ENCODE data around the gene RUNX2.

Gene RUNX2

GRCh38 chr6:45433533-45434380 lies 105.6 kb downstream of the RUNX2 start:
- DNase-seq (ENCODE audit: low read depth in 3 of 3), result no peak

GRCh38 chr6:45434381-45434700 lies 106.2 kb downstream of the RUNX2 start:
- DNase-seq (ENCODE audit: low read depth in 3 of 3), result no peak

GRCh38 chr6:45436544-45437438 lies 108.7 kb downstream of the RUNX2 start:
- DNase-seq (ENCODE audit: low read depth in 3 of 3), result peak in 2 of 3 donors; percentile 41 to 47

GRCh38 chr6:45437439-45437815 lies 109.3 kb downstream of the RUNX2 start:
- DNase-seq (ENCODE audit: low read depth in 3 of 3), result no peak

GRCh38 chr6:45438151-45438550 lies 110.0 kb downstream of the RUNX2 start:
- DNase-seq (ENCODE audit: low read depth in 3 of 3), result no peak

GRCh38 chr6:45438849-45439406 lies 110.8 kb downstream of the RUNX2 start:
- no peak for DNase-seq (ENCODE audit: low read depth in 3 of 3)

GRCh38 chr6:45439459-45439858 lies 111.3 kb downstream of the RUNX2 start:
- DNase-seq (ENCODE audit: low read depth in 3 of 3), result no peak

GRCh38 chr6:45439861-45440388 lies 111.8 kb downstream of the RUNX2 start:
- DNase-seq (ENCODE audit: low read depth in 3 of 3), result no peak

GRCh38 chr6:45441851-45442453 lies 113.8 kb downstream of the RUNX2 start:
- no peak for DNase-seq (ENCODE audit: low read depth in 3 of 3)

- no peak for DNase-seq (ENCODE audit: low read depth in 3 of 3)
Measured at GRCh38 chr6:45442716-45443115, 114.6 kb downstream of the RUNX2 start.

GRCh38 chr6:45445364-45445748 lies 117.2 kb downstream of the RUNX2 start:
- DNase-seq (ENCODE audit: low read depth in 3 of 3), result no peak

GRCh38 chr6:45445749-45446549 lies 117.8 kb downstream of the RUNX2 start:
- no peak for DNase-seq (ENCODE audit: low read depth in 3 of 3)

- DNase-seq (ENCODE audit: low read depth in 3 of 3), result no peak
Measured at GRCh38 chr6:45447005-45447404, 118.9 kb downstream of the RUNX2 start.

GRCh38 chr6:45447716-45448115 lies 119.6 kb downstream of the RUNX2 start:
- DNase-seq (ENCODE audit: low read depth in 3 of 3), result no peak

GRCh38 chr6:45448417-45449389 lies 120.6 kb downstream of the RUNX2 start:
- no peak for DNase-seq (ENCODE audit: low read depth in 3 of 3)

GRCh38 chr6:45450132-45450531 lies 122.0 kb downstream of the RUNX2 start:
- no peak for DNase-seq (ENCODE audit: low read depth in 3 of 3)

- DNase-seq (ENCODE audit: low read depth in 3 of 3), result no peak
Measured at GRCh38 chr6:45450831-45451230, 122.7 kb downstream of the RUNX2 start.

GRCh38 chr6:45454008-45454911 lies 126.1 kb downstream of the RUNX2 start:
- DNase-seq (ENCODE audit: low read depth in 3 of 3), result no peak

- no peak for DNase-seq (ENCODE audit: low read depth in 3 of 3)
Measured at GRCh38 chr6:45455408-45455807, 127.3 kb downstream of the RUNX2 start.
